NCI-H2081 treated with DMSO at 0.1 percent for 48 hours (cell line): ENCODE data around the gene CLIP4.
"Not testable (repeated sequence)": the region's sequence is repeated elsewhere in the genome, so short reads cannot be mapped to it uniquely, and the experiment has no call there.

Experiments
- DNase-seq: peaks from one replicate; lab custom pipeline; 2025; lab: John Stamatoyannopoulos, UW

Gene CLIP4

DNA sequence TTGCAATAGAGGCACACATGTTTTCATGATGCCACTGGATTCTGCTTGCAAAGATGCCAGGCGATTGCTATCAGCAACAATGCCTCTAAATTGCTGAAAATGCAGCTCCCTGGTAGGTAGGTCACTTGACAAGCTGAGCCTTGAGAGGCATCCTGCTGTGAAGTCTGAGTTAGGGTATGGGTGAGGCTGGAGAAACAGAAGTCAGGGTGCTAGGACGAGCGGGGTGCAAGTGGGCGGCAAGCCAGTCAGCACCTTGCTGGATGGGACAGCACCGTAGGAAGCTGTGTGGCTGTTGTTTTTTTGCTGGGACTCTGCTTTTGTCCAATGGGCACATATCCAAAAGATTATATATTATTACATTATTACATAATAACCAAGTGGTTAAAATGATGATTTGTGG is 10.5 kb upstream of the CLIP4 start:
- DNase-seq = no peak

- no peak for DNase-seq
These were observed 9.8 kb upstream of the CLIP4 start for GRCh38 chr2:29105375-29105774.

DNA sequence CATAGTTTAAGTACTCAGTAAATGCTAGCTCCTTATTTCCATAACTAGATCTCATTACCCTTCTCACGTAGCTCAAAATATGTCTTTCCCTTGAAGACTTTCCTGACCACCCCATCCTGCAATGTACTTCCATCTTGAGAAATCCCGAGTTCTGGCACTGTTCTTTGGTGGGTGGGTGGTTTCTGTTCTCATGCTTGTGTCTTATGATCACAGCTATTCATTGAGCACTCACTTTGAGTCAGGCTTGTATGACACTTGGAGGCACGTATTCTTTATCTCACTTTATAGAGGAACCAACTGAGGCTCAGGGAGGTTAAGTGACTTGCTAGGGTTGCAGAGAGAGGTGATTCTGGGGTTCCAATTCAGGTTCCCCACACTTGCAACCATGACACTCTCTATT is 9.0 kb upstream of the CLIP4 start:
- no peak for DNase-seq

- peak; percentile 62 for DNase-seq
These were observed 8.2 kb upstream of the CLIP4 start for GRCh38 chr2:29106980-29107388.

DNA sequence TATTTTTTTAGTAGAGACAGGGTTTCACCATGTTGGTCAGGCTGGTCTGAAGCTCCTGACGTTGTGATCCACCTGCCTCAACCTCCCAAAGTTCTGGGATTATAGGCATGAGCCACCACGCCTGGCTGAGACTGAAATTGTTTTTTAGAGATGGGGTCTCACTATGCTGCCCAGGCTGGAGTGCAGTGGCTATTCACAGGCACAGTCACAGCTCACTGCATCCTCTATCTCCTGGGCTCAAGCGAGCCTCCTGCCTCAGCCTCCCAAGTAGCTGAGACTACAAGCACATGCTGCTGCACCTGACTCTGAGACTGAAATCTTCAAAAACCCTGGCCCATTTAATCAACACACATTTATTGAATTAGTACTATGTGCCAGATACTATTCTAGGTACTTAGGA is 7.7 kb upstream of the CLIP4 start:
- not testable (repeated sequence) for DNase-seq

GRCh38 chr2:29108225-29108624 is 7.0 kb upstream of the CLIP4 start:
- DNase-seq = no peak

DNA sequence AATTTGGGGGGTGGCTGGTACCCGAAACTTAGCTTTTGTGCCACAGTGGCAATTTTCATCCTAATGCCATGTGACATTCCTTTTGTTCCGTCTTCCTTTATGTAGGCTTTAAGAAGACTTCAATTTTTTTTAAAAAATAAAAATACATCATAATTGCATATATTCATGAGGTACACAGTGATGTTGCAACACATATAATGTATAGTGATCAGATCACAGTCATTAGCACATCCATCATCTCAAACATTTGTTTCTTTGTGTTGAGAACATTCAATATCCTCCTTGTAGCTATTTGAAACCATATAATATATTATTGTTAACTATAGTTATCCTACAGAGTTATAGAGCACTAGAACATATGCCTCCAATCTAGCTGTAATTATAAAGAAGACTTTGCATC is 6.0 kb upstream of the CLIP4 start:
- DNase-seq = no peak

DNA sequence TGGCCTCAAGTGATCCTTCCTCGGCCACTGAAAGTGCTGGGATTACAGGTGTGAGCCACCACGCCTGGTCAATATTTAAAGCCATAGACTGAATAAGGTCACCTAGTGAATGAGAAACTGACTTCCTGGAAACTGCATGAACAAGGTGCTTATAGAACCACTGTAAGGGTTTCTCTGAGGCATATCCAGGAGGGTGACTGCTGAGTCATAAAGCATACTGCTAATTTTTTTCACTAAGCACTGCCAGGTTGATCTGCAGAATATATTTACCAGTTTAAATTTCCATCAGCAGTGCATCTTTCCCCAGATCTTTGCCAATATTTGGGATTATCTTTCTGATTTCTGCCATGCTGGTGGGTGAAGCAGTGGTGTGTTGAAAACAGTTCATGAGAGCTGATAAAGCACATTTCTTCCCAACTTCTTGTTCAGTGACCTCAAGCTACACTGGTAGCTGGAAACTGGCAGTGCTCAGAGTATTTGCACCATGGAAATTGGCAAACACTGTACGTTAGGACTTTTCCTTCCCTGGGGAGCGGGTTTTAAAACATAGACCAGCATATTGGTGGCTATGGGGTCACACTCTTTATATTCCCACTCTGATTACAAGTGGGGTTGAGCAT is 4.2 kb upstream of the CLIP4 start:
- no peak for DNase-seq

GRCh38 chr2:29112379-29112778 is 2.8 kb upstream of the CLIP4 start:
- no peak for DNase-seq

DNA sequence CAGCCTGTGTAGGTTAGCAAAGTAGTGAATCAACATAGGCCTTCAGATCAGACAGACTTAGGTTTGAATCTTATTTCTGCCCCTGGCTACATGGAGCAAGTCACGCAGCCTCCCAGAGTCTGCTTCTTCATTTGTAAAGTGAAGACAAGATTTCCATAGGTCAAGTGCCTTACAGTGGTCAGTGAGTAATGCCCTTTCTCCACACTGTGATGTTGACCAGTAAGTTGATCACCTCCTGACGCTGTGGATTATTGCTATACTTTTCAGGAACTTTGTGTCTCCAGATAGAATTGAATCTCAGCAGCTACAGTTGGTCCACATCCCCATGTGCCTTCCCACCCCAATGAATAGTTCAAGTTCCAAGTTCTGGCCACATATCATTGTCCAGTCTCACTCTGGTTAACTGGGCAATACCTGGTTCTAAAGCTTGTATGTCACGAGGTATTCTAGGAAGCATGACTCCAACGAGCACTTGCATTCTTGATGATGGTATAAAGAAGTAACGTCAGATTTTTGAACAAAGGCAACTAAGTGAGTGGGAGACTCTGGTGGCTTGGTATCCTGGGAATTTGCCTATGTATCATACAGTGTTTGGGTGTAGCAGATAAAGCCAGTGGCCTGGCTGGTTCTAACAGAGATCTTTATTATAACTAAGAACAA is 2.1 kb upstream of the CLIP4 start:
- no peak for DNase-seq

DNA sequence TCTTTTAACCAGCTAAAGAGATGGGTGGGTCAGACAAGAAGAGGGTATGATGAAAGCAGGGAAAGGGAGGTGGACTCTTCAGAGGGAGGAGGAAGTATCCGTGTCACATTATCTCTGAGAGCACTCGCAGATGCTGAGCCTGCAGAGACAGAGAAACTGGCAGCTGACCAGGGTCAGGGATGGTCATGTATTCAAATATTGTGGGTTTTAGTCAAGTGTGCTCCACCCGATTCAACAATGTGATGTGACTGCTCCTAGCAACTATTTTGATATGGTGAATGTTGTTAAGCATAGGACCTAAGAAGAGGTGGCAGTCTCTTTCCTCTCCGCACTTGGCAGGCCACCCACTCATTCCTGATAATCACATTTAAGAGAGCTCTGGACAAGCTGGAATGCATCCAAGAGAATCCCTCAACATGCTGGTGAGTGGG is 1.3 kb upstream of the CLIP4 start:
- no peak for DNase-seq

DNA sequence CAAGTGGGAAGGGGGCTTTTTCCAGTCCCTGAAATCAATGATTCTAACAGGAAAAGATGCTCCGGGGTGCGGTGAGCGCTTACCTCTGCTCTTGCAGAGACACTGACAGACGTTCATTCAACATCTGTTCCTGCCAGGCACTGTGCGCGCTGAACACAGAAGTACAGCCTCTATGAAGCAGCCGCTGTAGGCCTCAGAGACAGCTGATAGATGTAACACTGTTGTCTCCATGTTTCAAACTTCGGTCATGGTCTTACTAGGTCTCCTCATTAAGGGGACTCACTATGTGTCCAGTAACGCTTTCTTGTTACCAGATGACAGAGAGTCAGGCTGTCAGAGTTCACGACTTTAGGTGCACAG is 649 bp upstream of the CLIP4 start:
- DNase-seq = no peak

GRCh38 chr2:29115797-29116781 is 874 bp downstream of the CLIP4 start:
- no peak for DNase-seq

- DNase-seq = no peak
These were observed 2.6 kb downstream of the CLIP4 start for GRCh38 chr2:29117636-29118303.

GRCh38 chr2:29119211-29119610 is 4.0 kb downstream of the CLIP4 start:
- no peak for DNase-seq

DNA sequence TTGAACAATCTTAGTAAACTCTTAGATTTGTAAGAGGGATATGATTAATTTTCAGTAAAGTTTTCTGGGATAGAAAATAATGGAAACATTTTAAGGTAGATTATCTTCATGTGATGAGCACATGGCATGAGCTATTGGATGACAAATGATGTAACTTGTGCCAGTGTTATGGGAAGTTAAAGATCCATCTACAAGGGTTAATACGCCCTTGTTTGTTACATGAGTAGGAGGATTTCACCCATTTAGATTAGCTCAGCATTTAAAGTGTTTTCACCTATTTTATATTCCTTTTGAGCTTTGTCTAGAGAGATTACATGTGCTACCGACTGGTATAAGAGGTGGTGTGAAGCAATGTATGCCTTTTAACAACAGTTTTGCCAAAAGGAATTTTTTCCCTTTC is 5.6 kb downstream of the CLIP4 start:
- no peak for DNase-seq

DNA sequence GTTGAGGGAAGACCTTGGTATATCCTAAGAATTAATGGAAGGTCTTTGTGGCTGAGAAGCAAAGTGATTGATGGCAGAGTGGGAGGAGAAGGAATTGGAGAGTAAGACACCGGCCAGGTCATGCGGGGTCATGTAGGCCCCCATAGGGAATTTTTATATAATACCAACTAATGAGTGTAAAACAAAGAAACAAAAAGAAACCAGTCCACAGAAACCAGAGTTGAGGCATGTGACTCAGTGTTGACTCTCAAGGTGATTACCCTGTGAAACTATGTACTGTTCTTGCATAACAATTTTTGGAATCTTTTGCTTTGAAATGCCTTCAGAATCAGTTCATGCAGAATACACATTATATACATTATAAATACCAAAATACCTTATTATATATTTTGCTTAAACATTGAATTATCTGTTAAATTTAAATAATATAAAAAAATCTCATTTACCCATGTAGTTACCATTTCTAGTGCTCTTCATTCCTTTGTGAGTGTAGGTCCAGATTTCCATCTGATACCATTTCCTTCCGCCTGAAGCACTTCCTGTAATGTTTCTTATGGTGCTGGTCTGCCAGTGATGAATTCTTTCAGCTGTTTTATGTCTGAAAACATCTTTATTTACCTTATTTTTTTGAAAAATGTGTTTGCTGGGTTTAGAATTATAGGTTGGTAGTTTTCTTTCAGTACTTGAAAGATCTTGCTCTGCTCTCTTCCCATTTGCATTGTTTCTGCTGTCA is 8.6 kb downstream of the CLIP4 start:
- no peak for DNase-seq

DNA sequence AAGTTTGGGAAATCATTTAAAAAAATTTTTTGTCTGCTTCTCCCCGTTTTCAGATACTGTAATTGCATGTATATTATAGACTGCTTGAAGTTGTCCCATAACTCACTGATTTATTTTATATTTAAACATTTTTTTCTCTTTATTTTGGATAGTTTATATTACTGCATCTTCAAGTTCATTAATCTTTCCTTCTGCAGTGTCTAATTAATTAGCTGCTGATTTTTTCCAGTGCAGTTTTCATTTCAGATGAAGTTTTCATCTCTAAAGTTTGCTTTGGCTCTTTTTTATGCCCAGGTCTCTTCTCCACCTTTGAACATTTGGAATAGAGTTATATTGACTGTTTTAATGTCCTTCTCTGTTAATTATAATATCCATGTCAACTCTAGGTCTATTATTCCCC is 9.3 kb downstream of the CLIP4 start:
- no peak for DNase-seq

GRCh38 chr2:29129586-29130281 is 14.5 kb downstream of the CLIP4 start:
- DNase-seq = no peak

GRCh38 chr2:29130295-29130694 is 15.1 kb downstream of the CLIP4 start:
- DNase-seq = no peak

GRCh38 chr2:29134933-29135332 is 19.7 kb downstream of the CLIP4 start:
- DNase-seq = no peak
